ENCODE data around the gene COL28A1.
A peak's percentile ranks its signal among the peaks of the same experiment; 100 is the strongest.

COL28A1 gene

GRCh38 chr7:7375538-7375937 lies 160.1 kb downstream of the COL28A1 start:
- no peak for DNase-seq (ENCODE audit: low read depth)
- no peak overlapping the region for H3K4me3 ChIP-seq (ENCODE audit: low read depth, low read length)

GRCh38 chr7:7370076-7370475 lies 165.6 kb downstream of the COL28A1 start:
- DNase-seq (ENCODE audit: low read depth), result no peak

DNA sequence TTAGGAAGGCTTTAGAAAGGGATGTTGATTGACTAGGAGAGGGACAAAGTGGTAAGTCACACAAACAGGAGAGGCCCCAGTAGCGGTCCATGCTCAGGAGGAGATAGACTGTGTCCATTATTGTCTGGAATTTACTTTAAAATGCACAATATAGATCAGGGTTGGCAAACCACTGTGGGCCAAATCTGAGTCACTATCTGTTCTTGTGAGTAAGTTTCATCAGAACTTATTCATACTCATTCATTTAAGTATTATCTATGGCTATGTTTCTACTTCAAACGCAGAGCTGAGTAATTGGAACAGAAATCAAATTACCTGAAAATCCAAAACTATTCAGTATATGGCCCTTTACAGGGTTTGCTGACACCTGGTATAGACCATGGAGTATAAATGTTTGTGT lies 166.5 kb downstream of the COL28A1 start:
- H3K4me3 ChIP-seq (ENCODE audit: low read depth, low read length), result no peak overlapping the region
- DNase-seq (ENCODE audit: low read depth), result peak; percentile 5

More at GRCh38 chr7:7370076-7370475, 165.6 kb downstream of the COL28A1 start:
- H3K4me3 ChIP-seq (ENCODE audit: low read depth, low read length), result no peak overlapping the region

DNA sequence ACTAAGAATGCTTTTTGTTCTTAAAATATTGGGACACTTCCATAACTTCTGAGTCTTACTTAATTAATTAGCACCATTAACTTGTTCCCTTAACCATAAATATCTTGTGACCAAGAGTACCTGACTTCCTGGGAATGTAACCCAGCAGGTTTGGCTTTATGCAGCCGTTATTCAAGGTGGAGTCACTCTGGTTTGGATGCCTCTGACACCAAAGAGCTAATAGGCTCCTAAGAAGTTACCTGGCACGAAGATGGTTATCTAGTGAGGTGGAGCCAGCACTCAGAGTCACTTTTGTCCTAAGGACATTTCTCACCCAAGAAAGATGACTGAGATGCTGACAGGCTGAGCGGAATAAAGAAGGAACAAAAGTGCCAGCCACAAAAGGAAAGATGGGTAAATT lies 181.0 kb downstream of the COL28A1 start:
- DNase-seq (ENCODE audit: low read depth), result no peak
- no peak overlapping the region for H3K4me3 ChIP-seq (ENCODE audit: low read depth, low read length)

- no peak overlapping the region for H3K4me3 ChIP-seq (ENCODE audit: low read depth, low read length)
- no peak for DNase-seq (ENCODE audit: low read depth)
These were observed 182.8 kb downstream of the COL28A1 start for GRCh38 chr7:7352845-7353244.

GRCh38 chr7:7351832-7352231 lies 183.8 kb downstream of the COL28A1 start:
- H3K4me3 ChIP-seq (ENCODE audit: low read depth, low read length), result no peak overlapping the region

GRCh38 chr7:7351156-7351555 lies 184.5 kb downstream of the COL28A1 start:
- H3K4me3 ChIP-seq (ENCODE audit: low read depth, low read length), result no peak overlapping the region
- no peak for DNase-seq (ENCODE audit: low read depth)

More at GRCh38 chr7:7351832-7352231, 183.8 kb downstream of the COL28A1 start:
- DNase-seq (ENCODE audit: low read depth), result no peak

- no peak for DNase-seq (ENCODE audit: low read depth)
These were observed 186.5 kb downstream of the COL28A1 start for GRCh38 chr7:7349156-7349555.

GRCh38 chr7:7347045-7347444 lies 188.6 kb downstream of the COL28A1 start:
- no peak for DNase-seq (ENCODE audit: low read depth)
- H3K4me3 ChIP-seq (ENCODE audit: low read depth, low read length), result no peak overlapping the region

More at GRCh38 chr7:7349156-7349555, 186.5 kb downstream of the COL28A1 start:
- no peak overlapping the region for H3K4me3 ChIP-seq (ENCODE audit: low read depth, low read length)

GRCh38 chr7:7344583-7344982 lies 191.1 kb downstream of the COL28A1 start:
- no peak for DNase-seq (ENCODE audit: low read depth)
- H3K4me3 ChIP-seq (ENCODE audit: low read depth, low read length), result no peak overlapping the region

DNA sequence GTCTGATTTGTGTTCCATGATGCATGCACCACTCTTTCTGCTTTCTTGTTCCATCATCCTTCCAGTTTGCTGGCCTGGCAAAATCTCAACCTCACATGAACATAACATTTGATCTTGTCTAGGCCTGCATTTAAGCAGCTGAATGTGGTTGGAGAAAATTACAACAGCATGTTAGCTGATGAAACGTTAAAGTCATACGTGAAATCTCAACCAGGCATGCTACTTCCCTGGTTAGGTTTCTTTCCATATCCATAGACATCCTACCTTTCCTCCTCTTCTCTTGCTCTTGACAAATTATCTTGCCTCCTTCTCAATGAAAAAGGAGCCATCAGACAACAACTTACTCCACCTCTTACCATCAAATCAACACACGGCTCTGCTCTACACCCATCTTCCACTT lies 199.8 kb downstream of the COL28A1 start:
- no peak for DNase-seq (ENCODE audit: low read depth)
- no peak overlapping the region for H3K4me3 ChIP-seq (ENCODE audit: low read depth, low read length)

DNA sequence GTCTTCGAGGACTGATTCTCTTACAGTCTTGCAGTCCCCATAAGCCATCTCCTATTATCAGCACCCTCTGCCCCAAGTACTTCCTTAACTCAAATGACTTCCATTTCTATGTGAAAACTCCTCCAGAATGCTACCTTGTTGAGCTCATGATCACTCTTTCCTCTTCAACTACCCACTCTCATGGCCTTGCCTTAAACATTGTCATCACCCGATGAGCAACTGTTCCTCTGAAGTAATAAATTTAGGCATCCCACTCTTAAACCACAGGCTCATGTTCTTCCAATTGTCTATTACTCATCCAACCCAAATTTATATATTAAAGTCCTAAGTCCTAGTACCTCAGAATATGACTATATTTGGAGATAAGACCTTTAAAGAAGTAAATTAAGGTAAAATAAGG lies 200.5 kb downstream of the COL28A1 start:
- no peak overlapping the region for H3K4me3 ChIP-seq (ENCODE audit: low read depth, low read length)
- DNase-seq (ENCODE audit: low read depth), result no peak

DNA sequence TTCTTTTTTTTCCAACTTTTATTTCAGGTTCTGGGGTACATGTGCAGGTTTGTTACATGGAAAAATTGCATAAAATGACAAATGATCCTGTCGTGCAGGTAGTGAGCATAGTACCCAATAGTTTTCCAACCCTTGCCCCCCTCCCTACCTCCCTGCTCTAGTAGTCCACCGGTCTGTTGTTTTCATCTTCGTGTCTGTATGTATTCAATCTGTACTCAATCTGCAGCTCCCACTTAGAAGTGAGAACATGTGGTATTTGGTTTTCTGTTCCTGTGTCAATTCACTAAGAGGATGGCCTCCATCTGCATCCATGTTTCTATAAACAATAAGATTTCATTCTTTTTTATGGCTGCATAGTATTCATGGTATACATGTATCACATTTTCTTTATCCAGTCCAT lies 202.1 kb downstream of the COL28A1 start:
- H3K4me3 ChIP-seq (ENCODE audit: low read depth, low read length), result no peak overlapping the region
- DNase-seq (ENCODE audit: low read depth), result no peak

- DNase-seq (ENCODE audit: low read depth), result no peak
- H3K4me3 ChIP-seq (ENCODE audit: low read depth, low read length), result no peak overlapping the region
These were observed 204.2 kb downstream of the COL28A1 start for GRCh38 chr7:7331523-7331922.

- DNase-seq (ENCODE audit: low read depth), result no peak
These were observed 204.7 kb downstream of the COL28A1 start for GRCh38 chr7:7330997-7331396.

GRCh38 chr7:7329326-7329725 lies 206.3 kb downstream of the COL28A1 start:
- H3K4me3 ChIP-seq (ENCODE audit: low read depth, low read length), result no peak overlapping the region
- DNase-seq (ENCODE audit: low read depth), result no peak

More at GRCh38 chr7:7330997-7331396, 204.7 kb downstream of the COL28A1 start:
- H3K4me3 ChIP-seq (ENCODE audit: low read depth, low read length), result no peak overlapping the region

DNA sequence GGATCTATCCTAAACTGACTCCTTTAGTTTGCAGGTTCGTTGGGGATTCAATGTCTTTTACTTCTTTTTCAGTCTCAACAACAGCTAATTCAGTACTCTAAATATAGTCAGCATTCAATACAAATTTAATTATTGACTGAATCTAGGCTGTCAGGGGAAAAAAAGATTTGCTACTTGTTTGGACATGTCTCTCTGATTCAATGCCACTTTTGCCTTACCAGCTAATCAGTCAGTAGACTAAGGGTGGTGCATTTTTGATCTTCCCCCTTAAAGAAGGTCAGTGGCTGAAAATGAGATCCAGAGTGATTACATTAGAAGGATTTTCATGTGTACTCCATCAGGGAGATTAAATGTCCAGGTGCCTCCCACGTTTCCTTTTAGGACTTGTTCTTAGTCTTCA lies 208.2 kb downstream of the COL28A1 start:
- no peak for DNase-seq (ENCODE audit: low read depth)
- H3K4me3 ChIP-seq (ENCODE audit: low read depth, low read length), result no peak overlapping the region

DNA sequence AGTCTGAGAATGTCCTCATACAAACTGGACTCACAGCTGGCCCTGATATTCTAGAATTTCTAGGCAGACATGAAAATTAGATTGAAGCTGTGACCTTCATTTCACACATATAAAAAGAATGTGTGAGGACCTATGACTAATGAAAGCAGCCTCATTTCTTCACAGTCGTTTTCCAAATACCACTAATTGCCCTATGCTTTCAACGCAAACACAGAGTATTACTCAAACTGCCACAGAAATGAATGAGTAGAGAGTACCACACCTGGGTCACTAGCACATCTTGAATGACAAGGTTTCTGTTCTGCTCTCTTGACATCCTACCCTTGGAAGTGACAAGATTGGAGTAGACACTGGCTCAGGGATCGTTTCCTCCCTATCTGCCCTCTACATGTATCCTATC lies 211.0 kb downstream of the COL28A1 start:
- H3K4me3 ChIP-seq (ENCODE audit: low read depth, low read length), result no peak overlapping the region
- no peak for DNase-seq (ENCODE audit: low read depth)

DNA sequence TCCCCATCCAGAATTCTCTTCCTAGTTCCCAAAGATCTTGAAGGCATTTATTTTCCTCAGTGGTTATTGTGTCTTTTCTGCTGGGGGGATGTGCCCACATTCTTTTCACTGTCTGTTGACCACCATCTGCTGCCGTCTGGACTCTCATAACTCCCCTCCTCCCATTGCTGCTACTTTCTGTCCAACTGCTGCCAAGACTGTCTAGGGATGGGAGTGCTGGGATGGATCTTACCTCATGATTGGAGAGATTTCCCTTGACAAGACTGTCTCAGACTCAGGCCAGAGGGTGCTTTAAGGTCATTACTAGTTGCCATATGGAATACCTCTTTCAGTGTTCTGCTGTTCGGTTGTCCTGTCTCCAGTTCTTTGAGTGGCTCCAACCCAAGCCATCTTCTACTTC lies 211.8 kb downstream of the COL28A1 start:
- no peak for DNase-seq (ENCODE audit: low read depth)
- H3K4me3 ChIP-seq (ENCODE audit: low read depth, low read length), result no peak overlapping the region

- no peak for DNase-seq (ENCODE audit: low read depth)
- no peak overlapping the region for H3K4me3 ChIP-seq (ENCODE audit: low read depth, low read length)
These were observed 212.3 kb downstream of the COL28A1 start for GRCh38 chr7:7323352-7323751.

GRCh38 chr7:7321681-7322080 lies 214.0 kb downstream of the COL28A1 start:
- H3K4me3 ChIP-seq (ENCODE audit: low read depth, low read length), result no peak overlapping the region
- DNase-seq (ENCODE audit: low read depth), result no peak

DNA sequence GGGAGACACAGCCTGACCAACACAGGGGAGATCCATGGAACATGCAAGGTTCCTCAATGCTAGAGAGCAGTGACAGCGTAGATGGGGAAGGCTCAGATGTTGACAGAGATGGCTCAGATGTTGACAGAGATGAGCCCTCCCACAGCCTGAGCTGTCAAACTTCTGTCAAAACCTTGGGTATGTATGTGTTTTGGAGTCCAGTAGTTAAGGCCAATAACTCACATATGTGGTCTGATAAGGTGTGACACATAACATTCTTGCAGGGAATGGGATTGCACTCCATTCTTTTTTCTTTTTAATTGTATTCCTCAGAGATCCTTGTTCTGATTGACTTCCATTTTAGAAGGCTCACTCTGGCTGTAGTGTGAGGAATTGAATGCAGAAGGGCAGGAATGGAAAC lies 217.1 kb downstream of the COL28A1 start:
- H3K4me3 ChIP-seq (ENCODE audit: low read depth, low read length), result no peak overlapping the region
- no peak for DNase-seq (ENCODE audit: low read depth)

Data from skeletal muscle cell (primary cell).